GM21737 (cell line): ENCODE data around the gene GPR3.

ENCODE experiments used
- ATAC-seq: cut with Tn5 transposase; IDR thresholded peaks from one replicate; pipeline ENCODE4 v1.9.1; 2021; ENCODE audit warnings: mild to moderate bottlenecking, moderate library complexity; ENCODE audit not compliant: unreplicated experiment

Gene GPR3, protein sequence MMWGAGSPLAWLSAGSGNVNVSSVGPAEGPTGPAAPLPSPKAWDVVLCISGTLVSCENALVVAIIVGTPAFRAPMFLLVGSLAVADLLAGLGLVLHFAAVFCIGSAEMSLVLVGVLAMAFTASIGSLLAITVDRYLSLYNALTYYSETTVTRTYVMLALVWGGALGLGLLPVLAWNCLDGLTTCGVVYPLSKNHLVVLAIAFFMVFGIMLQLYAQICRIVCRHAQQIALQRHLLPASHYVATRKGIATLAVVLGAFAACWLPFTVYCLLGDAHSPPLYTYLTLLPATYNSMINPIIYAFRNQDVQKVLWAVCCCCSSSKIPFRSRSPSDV

DNA sequence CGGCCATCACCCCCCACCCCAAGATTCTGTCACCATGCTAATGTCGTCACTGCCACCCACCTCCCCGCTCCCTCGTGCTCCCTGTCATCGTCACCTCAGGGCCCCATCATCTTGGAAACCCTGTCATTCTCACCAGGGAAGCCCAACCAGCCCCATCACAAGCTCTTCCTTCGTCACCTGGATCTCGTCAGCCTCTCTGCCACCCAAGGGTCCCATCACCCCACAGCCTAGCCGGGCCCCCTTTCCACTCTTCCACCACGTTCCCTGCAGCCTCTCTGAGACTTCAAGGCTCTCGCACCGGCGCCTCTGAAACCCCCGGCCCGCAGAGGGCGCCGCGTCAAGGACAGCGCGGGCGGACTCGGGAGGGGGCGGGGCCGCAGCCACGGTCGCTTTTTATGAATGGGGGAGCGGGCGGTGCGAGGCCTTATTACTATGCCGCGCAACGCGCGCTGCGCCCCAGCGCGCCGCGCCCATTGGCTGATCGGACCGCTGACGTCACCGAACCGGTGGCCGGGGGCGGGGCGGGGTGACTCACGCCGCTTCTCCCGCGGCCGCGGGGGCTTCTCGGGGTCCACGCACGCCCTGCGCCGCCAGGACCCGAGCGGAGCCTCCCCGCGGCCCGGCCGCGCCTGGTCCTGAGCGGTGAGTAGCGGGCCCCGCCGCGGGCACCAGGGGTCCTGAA lies at the start of gene GPR3:
Gene GPR3, plus strand, starts transcription at position 527 of the 682 bp plus-strand sequence. CDS start 1,177 bp downstream, outside the sequence.
- peak; percentile 82 for ATAC-seq

DNA sequence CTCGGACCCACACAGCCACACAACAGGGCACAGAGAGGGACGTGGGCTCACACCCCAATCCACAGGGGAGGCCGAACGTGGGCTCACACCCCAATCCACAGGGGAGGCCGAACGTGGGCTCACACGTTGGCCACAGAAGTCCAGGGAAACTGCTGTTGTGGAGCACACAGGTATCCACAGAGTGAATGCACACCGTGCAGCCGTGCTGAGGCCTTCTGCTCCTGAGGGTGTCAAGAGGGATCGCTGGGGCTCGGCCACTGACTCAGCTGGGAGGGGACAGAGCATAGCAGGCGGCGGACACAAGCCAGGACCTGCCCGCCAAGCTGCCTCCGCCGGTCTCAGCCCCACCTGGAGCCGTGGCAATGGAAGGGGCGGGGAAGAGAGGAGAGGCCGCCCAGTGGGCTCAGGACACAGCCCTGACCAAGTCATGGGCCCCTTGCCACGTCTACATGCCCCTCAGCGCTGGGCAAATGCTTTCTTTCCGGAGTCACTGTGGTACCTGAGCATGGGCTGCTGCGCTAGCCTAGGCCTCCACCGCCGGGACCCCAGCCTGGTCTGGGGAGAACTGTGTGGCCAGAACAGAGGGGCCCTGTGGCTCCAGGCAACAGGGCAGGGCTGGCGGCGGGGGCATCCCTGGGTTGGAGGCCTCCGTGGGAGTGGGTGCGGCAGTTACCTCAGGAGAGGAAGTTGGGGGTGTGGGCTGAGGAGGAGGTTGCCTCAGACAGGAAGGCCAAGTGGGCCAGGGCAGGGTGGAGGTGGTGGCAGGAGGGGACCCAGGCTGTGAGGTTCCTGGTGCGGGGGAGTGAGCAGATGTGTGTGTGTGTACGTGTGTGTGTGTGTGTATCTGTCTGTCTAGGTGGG lies 49.4 kb upstream of the GPR3 start:
- peak; percentile 41 for ATAC-seq

DNA sequence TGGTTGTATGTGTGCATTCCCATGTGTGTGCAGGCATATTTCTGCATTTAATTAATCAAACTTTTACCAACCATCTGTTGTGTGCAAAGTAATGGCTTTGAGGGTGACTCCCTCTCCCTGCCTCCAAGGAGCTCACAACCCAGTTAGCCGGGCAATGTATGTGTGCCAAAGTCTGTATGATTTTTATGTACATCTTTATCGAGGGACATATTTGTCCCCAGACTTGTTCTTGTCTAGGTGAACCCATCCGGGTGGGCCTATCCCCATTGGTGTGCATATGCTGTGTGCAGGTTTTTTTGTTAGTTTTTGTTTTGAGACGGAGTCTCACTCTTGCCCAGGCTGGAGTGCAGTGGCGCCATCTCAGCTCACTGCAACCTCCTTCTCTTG lies 48.8 kb upstream of the GPR3 start:
- no peak for ATAC-seq

DNA sequence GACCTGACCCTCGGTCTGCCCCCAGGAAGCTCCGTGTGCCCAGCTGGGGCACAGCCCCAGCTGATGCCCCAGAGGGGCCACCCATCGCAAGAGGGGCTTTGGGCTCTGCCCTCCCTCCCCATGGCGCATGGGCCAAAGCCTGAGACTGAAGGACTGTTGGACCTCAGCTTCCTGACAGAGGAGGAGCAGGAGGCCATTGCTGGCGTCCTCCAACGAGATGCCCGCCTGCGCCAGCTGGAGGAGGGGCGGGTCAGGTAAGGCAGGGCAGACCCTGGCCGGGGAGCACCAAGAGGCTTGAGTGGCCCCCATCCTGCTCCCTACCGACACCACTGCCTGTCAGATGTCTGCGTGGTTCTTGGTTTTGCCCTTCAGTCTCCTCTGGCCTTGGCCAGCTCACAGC lies 47.1 kb upstream of the GPR3 start:
- no peak for ATAC-seq

DNA sequence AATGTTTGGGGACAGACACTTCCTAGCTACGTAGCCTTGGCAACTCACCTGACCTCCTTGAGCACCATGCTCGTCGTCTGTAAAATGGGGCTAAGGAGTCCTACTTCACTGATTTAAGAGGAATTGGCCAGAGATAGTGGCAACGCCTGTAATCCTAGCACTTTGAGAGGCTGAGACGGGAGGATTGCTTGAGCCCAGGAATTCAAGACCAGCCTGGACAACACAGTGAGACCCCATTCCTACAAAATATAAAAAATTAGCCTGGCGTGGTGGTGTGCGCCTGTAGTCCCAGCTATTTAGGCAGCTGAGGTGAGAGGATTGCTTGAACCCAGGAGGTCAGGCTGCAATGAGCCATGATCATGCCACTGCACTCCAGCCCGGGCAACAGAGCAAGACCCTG lies 46.1 kb upstream of the GPR3 start:
- no peak for ATAC-seq

DNA sequence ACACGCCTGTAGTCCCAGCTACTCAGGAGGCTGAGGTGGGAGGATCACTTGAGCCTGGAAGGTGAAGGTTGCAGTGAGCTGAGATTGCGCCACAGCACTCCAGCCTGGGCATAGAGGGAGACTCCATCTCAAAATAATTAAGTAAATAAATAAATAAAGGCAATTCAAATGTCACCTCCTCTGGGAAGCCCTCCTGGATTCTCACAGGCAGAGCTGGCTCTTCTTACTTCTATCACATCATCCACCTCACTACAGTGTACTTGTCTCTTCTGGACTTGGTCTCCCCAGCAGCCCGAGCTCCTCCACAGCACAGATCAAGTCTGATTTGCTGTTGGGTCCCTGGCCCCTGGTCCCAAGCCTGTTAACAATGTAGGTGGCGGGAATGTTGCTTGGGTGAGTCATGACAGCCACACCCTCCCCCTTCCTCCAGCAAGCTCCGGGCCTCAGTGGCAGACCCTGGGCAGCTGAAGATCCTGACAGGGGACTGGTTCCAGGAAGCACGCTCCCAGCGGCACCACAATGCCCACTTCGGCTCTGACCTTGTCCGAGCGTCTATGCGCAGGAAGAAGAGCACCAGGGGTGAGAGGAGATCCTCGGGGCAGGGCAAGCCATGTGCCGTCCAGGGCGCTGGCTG lies 45.3 kb upstream of the GPR3 start:
- ATAC-seq: no peak

DNA sequence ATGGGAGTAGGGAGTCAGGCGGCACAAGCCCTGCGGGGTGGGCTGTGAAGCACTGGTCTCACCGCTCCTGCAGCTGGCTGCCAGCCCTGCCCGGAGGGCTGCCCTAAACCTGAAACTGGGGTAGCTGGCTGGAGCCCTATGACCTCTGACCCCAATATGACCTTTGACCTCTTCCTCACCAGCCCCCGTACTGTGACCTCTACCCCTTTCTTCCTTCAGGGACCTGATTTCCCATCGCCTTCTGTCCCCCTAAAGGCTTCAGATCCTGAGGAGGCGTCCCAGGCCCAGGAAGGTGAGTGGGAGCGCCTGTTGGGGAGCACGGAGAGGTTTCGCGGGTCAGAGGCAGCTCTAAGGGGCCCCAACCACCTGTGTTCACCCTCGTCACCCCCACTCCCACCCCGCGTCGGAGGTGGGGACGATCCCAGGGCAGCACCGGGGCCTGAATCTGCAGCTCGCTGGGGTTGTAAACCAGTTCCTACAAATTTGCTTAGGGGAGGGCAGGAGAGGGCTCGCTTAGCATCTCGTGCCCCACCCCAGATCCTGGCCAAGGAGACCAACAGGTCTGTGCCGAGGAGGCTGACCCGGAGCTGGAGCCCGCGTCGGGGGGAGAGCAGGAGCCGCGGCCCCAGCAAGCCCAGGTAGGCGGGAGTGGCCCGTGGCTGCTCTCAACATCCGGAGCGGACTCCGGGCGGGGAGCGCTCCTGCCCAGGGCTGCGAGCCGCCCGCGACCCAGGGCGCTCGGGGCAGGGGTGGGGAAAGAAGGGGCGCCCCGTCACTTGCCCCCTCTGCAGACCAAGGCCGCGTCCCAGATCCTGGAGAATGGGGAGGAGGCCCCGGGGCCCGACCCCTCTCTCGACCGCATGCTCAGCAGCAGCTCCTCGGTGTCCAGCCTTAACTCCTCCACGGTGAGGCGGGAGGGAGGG lies 43.3 kb upstream of the GPR3 start:
- ATAC-seq: no peak

DNA sequence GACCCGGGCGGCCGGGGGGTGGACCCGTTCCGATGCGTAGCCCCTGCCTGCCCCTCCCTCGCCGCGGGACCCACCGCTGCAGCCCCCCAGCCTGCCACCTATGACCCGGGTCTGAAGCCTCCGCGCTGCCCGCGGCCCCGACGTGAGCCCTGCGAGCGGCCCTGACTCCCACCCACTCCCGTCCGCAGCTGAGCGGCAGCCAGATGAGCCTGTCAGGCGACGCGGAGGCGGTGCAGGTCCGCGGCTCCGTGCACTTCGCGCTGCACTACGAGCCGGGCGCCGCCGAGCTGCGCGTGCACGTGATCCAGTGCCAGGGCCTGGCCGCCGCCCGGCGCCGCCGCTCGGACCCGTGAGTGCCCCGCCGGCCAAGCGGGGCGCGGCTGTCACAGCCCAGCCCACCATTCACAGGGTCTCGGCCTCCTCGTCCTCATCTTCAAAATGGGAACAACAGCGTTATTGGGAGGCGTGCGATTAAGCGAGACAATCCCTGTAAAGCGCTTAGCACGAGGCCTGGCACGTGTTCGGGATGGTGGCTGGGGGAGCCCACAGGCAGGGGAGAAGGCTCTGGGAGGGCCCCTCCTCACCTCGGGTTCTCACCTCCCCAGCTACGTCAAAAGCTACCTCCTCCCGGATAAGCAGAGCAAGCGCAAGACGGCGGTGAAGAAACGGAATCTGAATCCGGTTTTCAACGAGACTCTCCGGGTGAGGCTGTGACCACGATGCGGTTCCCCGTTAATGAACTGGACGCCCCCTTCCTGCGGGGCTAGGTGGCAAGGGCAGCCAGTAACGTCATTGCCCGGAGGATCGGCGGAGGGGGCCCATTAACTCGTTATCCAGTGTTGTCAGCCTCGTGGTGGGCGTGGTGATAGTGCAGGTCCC lies 42.4 kb upstream of the GPR3 start:
- no peak for ATAC-seq

DNA sequence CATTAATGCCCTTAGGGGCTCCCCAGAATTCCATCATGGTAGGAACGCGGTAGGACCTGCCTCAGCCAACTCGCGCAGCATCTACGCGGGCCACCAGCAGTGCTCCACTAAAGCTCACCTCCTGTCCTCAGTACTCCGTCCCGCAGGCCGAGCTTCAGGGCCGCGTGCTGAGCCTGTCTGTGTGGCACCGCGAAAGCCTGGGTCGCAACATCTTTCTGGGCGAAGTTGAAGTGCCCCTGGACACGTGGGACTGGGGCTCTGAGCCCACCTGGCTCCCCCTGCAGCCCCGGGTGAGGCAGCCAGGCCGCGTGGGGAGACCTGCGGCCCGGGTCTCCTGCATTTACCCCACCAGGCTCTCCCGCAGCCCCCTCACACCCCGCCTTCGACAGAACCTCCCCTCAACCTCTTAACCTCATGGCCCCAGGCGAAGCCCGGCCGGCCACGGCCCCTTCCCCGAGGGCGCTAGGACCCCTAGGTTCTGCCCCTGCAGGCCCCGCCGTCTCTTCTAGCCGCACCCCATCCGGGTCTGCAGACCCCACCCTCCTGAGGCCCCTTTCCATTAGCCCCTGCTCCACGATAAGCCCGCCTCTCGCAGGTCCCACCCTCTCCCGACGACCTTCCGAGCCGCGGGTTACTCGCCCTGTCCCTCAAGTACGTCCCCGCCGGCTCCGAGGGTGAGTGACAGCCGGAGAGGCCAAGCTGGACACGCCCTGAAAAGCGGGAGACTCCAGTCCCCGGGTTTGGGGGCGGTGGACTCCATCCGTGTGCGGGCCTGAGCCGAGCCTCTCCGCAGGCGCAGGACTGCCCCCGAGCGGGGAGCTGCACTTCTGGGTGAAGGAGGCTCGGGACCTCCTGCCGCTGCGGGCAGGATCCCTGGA lies 41.5 kb upstream of the GPR3 start:
- ATAC-seq: no peak

DNA sequence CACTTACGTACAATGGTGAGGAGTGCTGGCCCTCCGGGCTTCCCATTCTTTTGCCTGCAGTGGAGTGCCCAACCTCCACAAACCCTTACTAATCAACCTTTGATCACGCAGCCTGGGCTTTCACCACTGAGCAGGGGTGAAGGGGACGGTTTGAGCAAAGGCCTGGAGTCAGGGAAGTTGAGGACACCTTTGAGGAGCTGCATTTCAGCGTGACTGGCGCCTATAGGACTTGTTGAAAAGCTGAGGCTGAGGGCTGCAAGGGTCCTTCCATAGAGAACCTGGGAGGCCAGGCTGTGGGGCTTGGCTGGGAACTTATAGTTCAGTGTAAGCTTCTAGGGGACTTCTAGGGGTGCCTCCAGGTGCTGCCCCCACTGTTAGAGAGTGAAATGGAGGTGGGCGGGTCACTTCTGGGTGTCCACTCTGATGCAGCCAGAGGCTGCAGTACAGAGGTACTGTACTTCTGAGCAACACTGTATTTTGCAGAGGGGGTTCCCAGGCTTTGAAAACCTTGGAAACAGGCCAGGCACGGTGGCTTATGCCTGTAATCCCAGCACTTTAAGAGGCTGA lies 40.8 kb upstream of the GPR3 start:
- no peak for ATAC-seq

DNA sequence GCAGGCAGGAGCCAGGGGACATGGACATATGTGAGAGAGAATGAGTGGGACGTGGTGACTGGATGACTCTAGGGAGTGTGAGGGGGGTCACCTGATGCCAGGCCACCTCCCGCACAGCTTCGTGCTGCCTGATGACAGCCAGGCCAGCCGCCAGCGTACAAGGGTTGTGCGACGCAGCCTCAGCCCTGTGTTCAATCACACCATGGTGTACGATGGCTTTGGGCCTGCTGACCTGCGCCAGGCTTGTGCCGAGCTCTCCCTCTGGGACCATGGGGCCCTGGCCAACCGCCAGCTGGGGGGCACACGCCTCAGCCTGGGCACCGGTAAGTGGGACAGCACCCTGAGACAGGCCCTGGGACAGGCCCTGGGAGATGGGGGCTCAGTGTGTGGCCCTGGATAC lies 39.3 kb upstream of the GPR3 start:
- no peak for ATAC-seq

DNA sequence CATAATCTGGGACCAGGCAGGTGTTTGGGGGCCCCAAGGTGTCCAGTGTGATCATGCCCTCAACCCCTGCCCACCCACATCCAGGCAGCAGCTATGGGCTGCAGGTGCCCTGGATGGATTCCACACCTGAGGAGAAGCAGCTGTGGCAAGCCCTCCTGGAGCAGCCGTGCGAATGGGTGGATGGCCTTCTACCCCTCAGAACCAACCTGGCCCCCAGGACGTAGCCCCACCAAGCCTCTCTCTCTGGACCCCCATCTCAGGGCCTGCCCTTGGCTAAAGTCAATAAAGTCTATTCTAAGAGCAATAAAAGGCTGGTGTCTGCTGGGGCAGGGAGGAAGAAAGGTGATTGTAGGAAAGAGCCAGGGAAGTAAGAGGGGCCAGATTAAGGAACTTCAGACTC lies 38.8 kb upstream of the GPR3 start:
- no peak for ATAC-seq

DNA sequence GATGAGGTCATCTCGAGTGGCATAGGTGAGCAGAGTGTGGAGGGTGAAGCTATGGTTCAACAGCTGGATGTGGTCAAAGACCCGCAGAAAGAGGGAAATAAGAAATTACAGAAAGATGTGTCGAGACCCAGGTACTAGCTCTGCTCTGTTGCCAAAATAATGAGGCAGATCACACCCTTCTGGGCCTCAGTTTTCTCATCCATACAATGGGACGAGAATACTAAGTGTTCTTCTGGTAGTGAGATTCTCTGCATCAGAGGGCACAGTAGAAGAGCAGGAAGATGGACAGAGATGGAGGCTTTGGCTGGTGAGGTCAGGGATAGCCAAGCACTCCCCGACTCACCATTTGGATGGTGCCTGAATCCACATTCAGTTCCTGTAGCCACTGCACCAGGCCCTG lies 36.7 kb upstream of the GPR3 start:
- no peak for ATAC-seq

DNA sequence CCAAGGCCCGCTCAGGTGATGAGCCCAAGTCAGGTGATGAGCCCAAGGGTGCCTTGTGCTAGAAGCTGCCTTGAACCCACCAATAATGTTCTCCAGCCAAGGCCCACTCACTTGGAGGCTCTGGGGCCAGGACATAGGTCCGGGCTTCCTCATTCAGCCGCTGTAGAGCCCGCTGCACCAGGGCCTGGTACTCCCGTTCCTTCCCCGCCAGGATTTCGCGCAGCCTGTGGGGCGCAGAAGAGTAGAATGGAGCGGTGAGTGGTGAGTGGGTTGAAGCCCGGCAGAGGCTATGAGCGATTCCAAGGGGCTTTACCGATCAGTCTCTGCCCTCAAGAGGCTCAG lies 36.2 kb upstream of the GPR3 start:
- ATAC-seq: no peak

DNA sequence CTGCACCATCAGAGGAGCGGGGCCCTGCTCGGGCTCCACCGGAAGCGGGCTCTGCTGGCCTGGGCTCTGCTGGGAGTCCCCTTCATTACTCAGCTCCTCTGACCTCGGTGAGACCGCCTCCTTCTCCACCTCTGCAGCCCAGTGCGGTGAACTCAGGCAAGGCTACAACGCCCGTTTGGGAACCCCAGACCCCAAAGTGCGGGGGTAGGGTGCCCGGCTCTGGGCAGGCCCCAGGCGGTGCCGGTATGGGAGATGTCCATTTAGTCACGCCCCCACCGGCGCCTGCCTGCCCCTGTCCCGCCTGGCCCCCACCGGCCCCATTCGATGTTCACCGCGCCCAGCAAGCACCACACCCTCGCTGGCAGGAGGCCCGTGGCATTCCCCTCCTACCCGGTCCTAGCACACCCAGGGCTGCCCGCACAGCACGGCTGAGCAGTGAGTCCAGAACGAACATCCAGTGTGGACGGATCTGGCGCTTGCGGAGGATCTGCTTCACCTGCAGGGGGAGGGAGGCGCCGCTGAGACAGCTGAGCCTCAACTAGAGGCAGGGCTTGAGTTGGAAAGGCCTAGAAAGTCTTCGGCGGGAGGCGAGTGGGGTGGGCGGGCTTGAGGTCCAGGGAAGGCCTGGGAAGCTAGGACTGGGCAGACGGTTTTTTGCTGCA lies 35.7 kb upstream of the GPR3 start:
- no peak for ATAC-seq

DNA sequence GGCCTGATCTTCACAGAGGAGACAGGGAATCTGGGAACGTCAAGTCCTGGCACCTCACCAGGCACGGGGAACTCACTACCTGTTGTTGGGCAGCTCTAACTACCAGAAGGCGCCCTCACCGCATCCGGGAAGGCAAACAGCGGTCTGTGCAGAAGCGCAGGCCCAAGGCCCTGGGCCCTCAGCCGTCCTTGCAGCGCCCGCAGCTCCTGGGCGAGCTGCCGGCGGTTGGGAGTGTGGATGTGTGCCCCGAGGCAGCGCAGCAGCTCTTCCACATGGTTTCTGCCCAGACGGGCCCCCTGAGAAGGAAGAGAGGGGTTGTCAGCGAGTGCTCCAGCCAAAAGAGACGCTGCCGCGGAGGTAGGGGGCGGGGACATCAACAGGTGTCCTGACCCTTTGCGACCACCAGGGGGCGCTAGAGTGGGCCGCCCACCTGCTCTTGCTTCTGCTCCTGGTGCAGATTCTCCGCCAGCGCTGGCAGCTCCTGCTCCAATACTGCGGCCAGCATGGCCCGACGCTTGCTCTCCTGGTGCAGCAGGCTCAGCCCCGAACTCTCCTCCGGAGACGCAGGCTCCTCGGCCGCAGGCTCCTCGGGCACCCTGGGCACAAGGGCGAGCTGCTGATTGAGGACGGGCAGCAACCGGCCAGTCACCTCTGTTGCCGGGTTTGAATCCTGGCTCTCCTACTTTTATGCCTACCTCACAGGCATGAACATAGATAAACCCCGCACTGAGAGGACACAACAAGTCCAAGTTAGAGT lies 35.0 kb upstream of the GPR3 start:
- no peak for ATAC-seq
